HUES64 (cell line): ENCODE results near the gene DLG2.

Source experiments
- H3K27ac ChIP-seq: 2 replicates; pipeline ENCODE4 v1.7.0; 2013; ENCODE audit warnings: low read depth, low read length, inconsistent platforms
- H3K27me3 ChIP-seq: 2 replicates; pipeline ENCODE4 v1.6.1; 2013; ENCODE audit warnings: mild to moderate bottlenecking, low read length; ENCODE audit not compliant: insufficient read depth
- H3K36me3 ChIP-seq: 2 replicates; pipeline ENCODE4 v1.6.1; 2013; ENCODE audit warnings: mild to moderate bottlenecking, low read length; ENCODE audit not compliant: insufficient read depth
- H3K4me1 ChIP-seq: 2 replicates; pipeline ENCODE4 v1.6.1; 2013; ENCODE audit warnings: mild to moderate bottlenecking, low read length, moderate library complexity; ENCODE audit not compliant: insufficient read depth
- H3K4me3 ChIP-seq: 2 replicates; pipeline ENCODE4 v1.5.1; 2013; ENCODE audit warnings: mild to moderate bottlenecking, low read length, moderate library complexity
- H3K9ac ChIP-seq: 2 replicates; pipeline ENCODE4 v1.6.1; 2013; ENCODE audit warnings: mild to moderate bottlenecking, low read depth, low read length
- H3K9me3 ChIP-seq: 2 replicates; pipeline ENCODE4 v1.6.1; 2013; ENCODE audit warnings: low read depth, low read length; ENCODE audit not compliant: insufficient read depth
- WGBS: fragments of 150-250, 120-280 bp; methylation state at CpG from one replicate; pipeline ENCODE4 v1.1.7; 2013; ENCODE audit warnings: missing lambda C conversion rate; 5-methylcytosine and 5-hydroxymethylcytosine counted together

DLG2 gene

GRCh38 chr11:84905411-84905810 is 721.7 kb downstream of the DLG2 start:
- Histone ChIP-seq H3K27ac (no peak overlapping the region), H3K4me1 (peaks cover 16% of the 10 kb centered on the region; the same call in 1 of the 2 replicates), H3K4me3 (no peak overlapping the region), H3K36me3 (no peaks in the 10 kb centered on the region), H3K9me3 (no peaks in the 10 kb centered on the region), H3K27me3 (no peaks in the 10 kb centered on the region), H3K9ac (no peak overlapping the region)
- 95% methylated on average over 1 of the region's 1 CpG for WGBS

GRCh38 chr11:84902445-84902844 is 724.7 kb downstream of the DLG2 start:
- Histone ChIP-seq H3K27ac (no peak overlapping the region), H3K4me3 (no peak overlapping the region), H3K9ac (no peak overlapping the region), H3K27me3 (no peaks in the 10 kb centered on the region), H3K9me3 (no peaks in the 10 kb centered on the region), H3K4me1 (peaks cover 3% of the 10 kb centered on the region; the same call in 1 of the 2 replicates), H3K36me3 (no peaks in the 10 kb centered on the region)
- WGBS: 87% methylated on average over 3 of the region's 3 CpGs

GRCh38 chr11:84901991-84902390 is 725.2 kb downstream of the DLG2 start:
- H3K9ac ChIP-seq: no peak overlapping the region
- H3K27me3 ChIP-seq: no peaks in the 10 kb centered on the region
- H3K27ac ChIP-seq: no peak overlapping the region
- no peak overlapping the region for H3K4me3 ChIP-seq
- H3K4me1 ChIP-seq: peaks cover 3% of the 10 kb centered on the region; the same call in 1 of the 2 replicates
- no peaks in the 10 kb centered on the region for H3K9me3 ChIP-seq
- H3K36me3 ChIP-seq: no peaks in the 10 kb centered on the region
- WGBS: 85% methylated on average over 1 of the region's 1 CpG

DNA sequence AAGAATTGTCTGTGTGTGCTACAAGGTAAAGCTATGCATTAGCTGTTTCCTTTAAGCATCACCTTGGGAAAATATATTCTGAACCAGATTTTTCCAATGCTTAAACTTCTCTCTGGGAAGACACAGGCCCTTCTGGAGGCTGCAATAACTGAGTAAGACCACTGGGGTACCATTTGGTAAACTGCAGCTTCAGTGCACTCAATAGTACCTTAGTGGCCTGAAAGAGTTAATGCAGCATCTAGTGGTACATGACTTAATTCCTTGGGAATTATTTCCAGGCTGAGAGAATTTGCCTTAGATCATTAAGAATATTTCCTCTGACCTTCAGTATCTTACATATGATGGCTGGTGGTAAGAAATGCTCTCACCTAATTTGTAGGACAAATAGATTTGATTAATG is 727.4 kb downstream of the DLG2 start:
- Histone ChIP-seq H3K36me3 (no peaks in the 10 kb centered on the region), H3K4me1 (no peaks in the 10 kb centered on the region), H3K9ac (no peak overlapping the region), H3K27me3 (no peaks in the 10 kb centered on the region), H3K4me3 (no peak overlapping the region), H3K27ac (no peak overlapping the region), H3K9me3 (no peaks in the 10 kb centered on the region)

DNA sequence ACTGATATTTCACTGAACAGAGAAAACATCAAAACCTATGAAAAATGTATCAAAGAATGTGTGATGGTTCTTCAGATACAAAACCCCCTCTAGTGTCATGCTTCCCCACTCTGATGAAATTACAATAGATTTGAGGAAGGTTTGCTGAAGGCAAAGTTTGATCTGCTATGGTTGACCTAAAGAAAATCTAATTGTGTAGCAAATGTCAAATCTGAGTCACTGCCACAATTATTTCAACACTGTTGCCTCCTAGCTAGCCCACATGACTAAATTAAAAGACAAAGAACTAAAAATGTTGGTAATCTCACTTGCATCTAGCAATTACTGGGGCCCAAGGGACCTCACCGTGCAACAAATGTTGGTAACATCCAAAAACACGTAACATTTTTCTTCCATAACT is 728.0 kb downstream of the DLG2 start:
- H3K4me3 ChIP-seq: no peak overlapping the region
- H3K27me3 ChIP-seq: no peaks in the 10 kb centered on the region
- H3K27ac ChIP-seq: no peak overlapping the region
- WGBS: 95% methylated on average over 2 of the region's 2 CpGs
- H3K36me3 ChIP-seq: no peaks in the 10 kb centered on the region
- no peak overlapping the region for H3K9ac ChIP-seq
- H3K4me1 ChIP-seq: no peaks in the 10 kb centered on the region
- H3K9me3 ChIP-seq: no peaks in the 10 kb centered on the region

DNA sequence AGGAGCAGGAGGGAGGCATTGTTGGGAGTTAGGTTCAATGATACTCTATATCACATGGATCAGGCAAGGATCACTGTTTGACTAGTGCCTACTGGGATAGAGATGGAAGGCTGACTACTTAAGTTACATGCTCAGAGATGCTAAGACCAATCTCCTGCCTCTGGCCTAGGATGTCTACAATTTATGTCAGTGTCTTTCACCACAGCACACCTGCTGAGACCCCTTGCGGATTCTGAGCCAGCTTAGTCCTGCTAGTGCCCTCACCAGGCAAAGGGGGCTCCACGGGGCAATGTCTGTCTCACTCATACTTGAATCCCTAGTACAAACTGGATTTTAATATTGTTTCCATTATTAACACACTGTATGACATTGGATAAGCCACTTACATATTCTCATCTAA is 732.5 kb downstream of the DLG2 start:
- Histone ChIP-seq H3K9me3 (no peaks in the 10 kb centered on the region), H3K27ac (no peak overlapping the region), H3K9ac (no peak overlapping the region), H3K4me1 (no peaks in the 10 kb centered on the region), H3K36me3 (no peaks in the 10 kb centered on the region), H3K4me3 (no peak overlapping the region), H3K27me3 (no peaks in the 10 kb centered on the region)
- WGBS: 87% methylated on average over 2 of the region's 2 CpGs

DNA sequence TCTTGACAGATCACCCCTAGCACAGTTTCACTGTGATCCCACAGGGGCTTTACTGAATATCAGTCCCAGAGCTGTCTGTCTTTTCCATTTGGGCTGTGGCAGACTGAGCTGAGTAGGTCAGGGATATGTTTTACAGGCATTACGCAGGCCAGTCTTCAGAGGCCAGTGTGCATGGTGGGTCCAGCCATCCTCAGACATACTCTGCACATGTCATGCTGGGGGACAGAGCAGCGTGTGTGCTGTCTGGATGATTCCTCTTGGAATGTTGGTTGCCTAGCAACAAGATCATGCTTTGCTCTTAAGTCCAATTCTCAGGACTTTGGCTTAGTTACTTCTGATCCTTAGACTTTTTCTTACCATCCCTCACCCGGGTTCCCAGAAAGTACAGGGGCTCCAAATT is 736.5 kb downstream of the DLG2 start:
- no peaks in the 10 kb centered on the region for H3K36me3 ChIP-seq
- WGBS: 92% methylated on average over 3 of the region's 3 CpGs

GRCh38 chr11:84889556-84889955 is 737.6 kb downstream of the DLG2 start:
- no peak overlapping the region for H3K27ac ChIP-seq
- no peaks in the 10 kb centered on the region for H3K9me3 ChIP-seq
- H3K36me3 ChIP-seq: no peaks in the 10 kb centered on the region
- H3K4me1 ChIP-seq: no peaks in the 10 kb centered on the region
- H3K4me3 ChIP-seq: no peak overlapping the region
- no peak overlapping the region for H3K9ac ChIP-seq
- no peaks in the 10 kb centered on the region for H3K27me3 ChIP-seq
- 99% methylated on average over 2 of the region's 3 CpGs for WGBS

More for the DNA sequence above, 736.5 kb downstream of the DLG2 start:
- Histone ChIP-seq H3K4me3 (no peak overlapping the region), H3K9ac (no peak overlapping the region), H3K4me1 (no peaks in the 10 kb centered on the region), H3K27me3 (no peaks in the 10 kb centered on the region), H3K9me3 (no peaks in the 10 kb centered on the region), H3K27ac (no peak overlapping the region)

- Histone ChIP-seq H3K9ac (no peak overlapping the region), H3K27me3 (no peaks in the 10 kb centered on the region), H3K27ac (no peak overlapping the region), H3K4me3 (no peak overlapping the region), H3K9me3 (no peaks in the 10 kb centered on the region), H3K4me1 (no peaks in the 10 kb centered on the region), H3K36me3 (no peaks in the 10 kb centered on the region)
- 94% methylated on average over 2 of the region's 3 CpGs for WGBS
Measured at GRCh38 chr11:84887055-84887629, 740.0 kb downstream of the DLG2 start.

DNA sequence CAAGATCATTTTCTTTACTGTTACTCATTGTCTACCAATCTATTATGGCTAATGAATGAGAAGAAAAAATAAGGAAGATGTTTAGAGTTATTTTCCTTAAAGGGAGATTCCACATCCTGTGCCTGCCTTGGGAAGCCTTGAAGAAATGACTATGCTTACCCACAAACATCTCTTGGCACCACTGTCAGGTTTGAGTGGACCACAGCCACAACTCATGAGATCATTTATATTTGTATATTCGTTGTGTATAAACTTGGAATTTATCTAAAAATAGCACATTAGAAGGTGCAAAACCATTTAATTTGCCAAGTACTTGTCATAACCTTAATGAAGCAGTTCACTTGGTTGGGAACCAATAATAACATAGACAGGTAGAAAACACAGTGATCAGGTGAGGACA is 740.8 kb downstream of the DLG2 start:
- Histone ChIP-seq H3K36me3 (no peaks in the 10 kb centered on the region), H3K27ac (no peak overlapping the region), H3K9ac (no peak overlapping the region), H3K9me3 (no peaks in the 10 kb centered on the region), H3K4me1 (no peaks in the 10 kb centered on the region), H3K27me3 (no peaks in the 10 kb centered on the region), H3K4me3 (no peak overlapping the region)
- no CpG with 5 or more reads among the region's 1 CpG for WGBS

DNA sequence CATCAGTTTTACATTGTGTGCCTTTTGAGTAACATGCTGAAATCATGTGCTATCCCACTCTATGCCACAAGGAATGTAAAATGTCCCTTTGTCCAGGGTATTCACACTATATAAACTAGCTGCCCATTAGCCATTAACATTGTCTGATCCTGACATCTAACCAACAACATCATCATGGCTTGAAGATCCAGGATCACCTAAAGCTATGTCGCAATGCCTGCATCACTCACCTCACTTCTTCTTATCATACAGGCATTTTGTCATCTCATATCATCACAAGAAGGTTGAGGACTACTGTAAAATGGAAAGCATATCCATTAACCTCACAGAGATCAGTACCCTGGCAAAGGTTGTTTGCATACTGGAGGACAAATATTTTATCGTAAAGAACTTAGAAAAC is 742.3 kb downstream of the DLG2 start:
- Histone ChIP-seq H3K9ac (no peak overlapping the region), H3K4me1 (no peaks in the 10 kb centered on the region), H3K27me3 (no peaks in the 10 kb centered on the region), H3K36me3 (no peaks in the 10 kb centered on the region), H3K4me3 (no peak overlapping the region), H3K27ac (no peak overlapping the region), H3K9me3 (no peaks in the 10 kb centered on the region)
- 100% methylated on average over 2 of the region's 2 CpGs for WGBS

GRCh38 chr11:84882056-84882455 is 745.1 kb downstream of the DLG2 start:
- H3K9me3 ChIP-seq: no peaks in the 10 kb centered on the region
- H3K27ac ChIP-seq: no peak overlapping the region
- H3K4me1 ChIP-seq: no peaks in the 10 kb centered on the region
- H3K36me3 ChIP-seq: no peaks in the 10 kb centered on the region
- H3K9ac ChIP-seq: no peak overlapping the region
- H3K27me3 ChIP-seq: no peaks in the 10 kb centered on the region
- H3K4me3 ChIP-seq: no peak overlapping the region
- 70% methylated on average over 1 of the region's 2 CpGs for WGBS
